Measurements from ENCODE around the gene OCIAD2. TPM values are rescaled to one million over a fixed set of nuclear protein-coding genes. Genes with fewer than 3 reads are reported as not detected.

Gene OCIAD2
- total RNA-seq, 1 experiment from 2014 or later: 64.0 TPM

GRCh38 chr4:48898733-48899431, 7.7 kb downstream of the OCIAD2 start:
- ChIA-PET CTCF (no interaction called here), POLR2A (interaction anchor here (1.8 kb wide), 1 partner anchor 8 kb away, joined by 8 read pairs; the partner anchor contains the start of gene OCIAD2), RAD21 (ENCODE audit: low non-redundant PET in 1 of 2, low total read pairs in 2 of 2, uncharacterized antibody in 2 of 2, unreplicated experiment in 2 of 2) (no interaction called here)
- no peaks in the 10 kb centered on the region for H3K79me2 ChIP-seq (ENCODE audit: insufficient read depth, low read length)
- no peaks in the 10 kb centered on the region for H4K20me1 ChIP-seq (ENCODE audit: insufficient read depth)
- H3K4me2 ChIP-seq (ENCODE audit: low read length): no peak overlapping the region
- peaks cover 0 to 9% of the 10 kb centered on the region in 2 experiments; a peak in 1 of 4 replicates for H3K4me1 ChIP-seq (ENCODE audit: control insufficient read depth in 1 of 2, insufficient read depth in 2 of 2, low read length in 2 of 2)
- intact Hi-C loops (cut with micrococcal nuclease): no loop called here
- no peaks in the 10 kb centered on the region for H3K9me2 ChIP-seq (ENCODE audit: insufficient read depth)
- no peak overlapping the region for H3K4me3 ChIP-seq (replicated peaks in 1 of 2; ENCODE audit: low read depth in 1 of 2, low read length in 2 of 2)
- no peak for TF ChIP-seq SP1 (IDR thresholded peaks at IDR 0.05; ENCODE audit: low read depth)
- TF ChIP-seq ATF3 (IDR thresholded peaks at IDR 0.05): no peak
- TF ChIP-seq CBX3 (IDR thresholded peaks at IDR 0.05; ENCODE audit: low read depth): no peak
- no peak for TF ChIP-seq REST (IDR thresholded peaks at IDR 0.05; ENCODE audit: low read depth)
- TF ChIP-seq ZNF274 (IDR thresholded peaks at IDR 0.05; ENCODE audit: low read depth, low read length): no peak
- TF ChIP-seq MAX (IDR thresholded peaks at IDR 0.05): no peak
- no peak for TF ChIP-seq RAD21 (IDR thresholded peaks at IDR 0.05; ENCODE audit: low read depth)
- TF ChIP-seq CEBPB (IDR thresholded peaks at IDR 0.05; ENCODE audit: low read depth): no peak
- TF ChIP-seq JUND (IDR thresholded peaks at IDR 0.05): no peak
- no peak for TF ChIP-seq EGR1 (IDR thresholded peaks at IDR 0.05; ENCODE audit: low read depth)
- TF ChIP-seq TCF7L2 (IDR thresholded peaks at IDR 0.05; ENCODE audit: borderline replicate concordance, extremely low read depth, insufficient read depth, insufficient read length): no peak
- no peak for TF ChIP-seq SRF (IDR thresholded peaks at IDR 0.05; ENCODE audit: low read depth)
- TF ChIP-seq FOSL1 (IDR thresholded peaks at IDR 0.05; ENCODE audit: low read depth): no peak
- no peak for TF ChIP-seq EZH2 (IDR thresholded peaks at IDR 0.05)
- TF ChIP-seq ELF1 (IDR thresholded peaks at IDR 0.05; ENCODE audit: borderline replicate concordance, low read depth): no peak
- no peak for TF ChIP-seq YY1 (IDR thresholded peaks at IDR 0.05; ENCODE audit: extremely low read depth, insufficient replicate concordance, low read depth, low read length)
- no peak for TF ChIP-seq ZFX (IDR thresholded peaks at IDR 0.05)
- TF ChIP-seq EZH2phosphoT487 (IDR thresholded peaks at IDR 0.05; ENCODE audit: borderline replicate concordance): no peak
- TF ChIP-seq CTCF (IDR thresholded peaks at IDR 0.05 in 2 of 3, conservative IDR thresholded peaks at IDR 0.05 in 1 of 3; ENCODE audit: borderline replicate concordance in 1 of 3, insufficient read depth in 1 of 3, low read depth in 2 of 3, low read length in 2 of 3): no peak
- no peak for TF ChIP-seq POLR2AphosphoS5 (IDR thresholded peaks at IDR 0.05; ENCODE audit: low read depth, low read length)
- no peak overlapping the region for H2AFZ ChIP-seq (ENCODE audit: low read depth, low read length, poor library complexity, severe bottlenecking)
- H3K27ac ChIP-seq (ENCODE audit: low read depth, low read length): no peak overlapping the region
- no peak overlapping the region for H3K9ac ChIP-seq (ENCODE audit: low read length)
- H3K27me3 ChIP-seq (ENCODE audit: insufficient read depth, low read length): no peaks in the 10 kb centered on the region
- peaks cover 9 to 14% of the 10 kb centered on the region in 2 experiments; a peak in 1 of 4 replicates for H3K36me3 ChIP-seq (ENCODE audit: control insufficient read depth in 1 of 2, insufficient read depth in 2 of 2, low read length in 2 of 2)
- H3K9me3 ChIP-seq (ENCODE audit: control insufficient read depth in 1 of 2, insufficient read depth in 1 of 2, low read depth in 1 of 2, low read length in 2 of 2): no peaks in the 10 kb centered on the region
- DNase-seq (ENCODE audit: low read depth, low spot score): no peak
- ATAC-seq: no peak
- BruUV-seq (replicated peaks): no TSS peak
